Measurements from ENCODE around the gene SOWAHC.

Gene SOWAHC

GRCh38 chr2:109648041-109648527, 33.9 kb downstream of the SOWAHC start:
- DNase-seq, result no peak

DNA sequence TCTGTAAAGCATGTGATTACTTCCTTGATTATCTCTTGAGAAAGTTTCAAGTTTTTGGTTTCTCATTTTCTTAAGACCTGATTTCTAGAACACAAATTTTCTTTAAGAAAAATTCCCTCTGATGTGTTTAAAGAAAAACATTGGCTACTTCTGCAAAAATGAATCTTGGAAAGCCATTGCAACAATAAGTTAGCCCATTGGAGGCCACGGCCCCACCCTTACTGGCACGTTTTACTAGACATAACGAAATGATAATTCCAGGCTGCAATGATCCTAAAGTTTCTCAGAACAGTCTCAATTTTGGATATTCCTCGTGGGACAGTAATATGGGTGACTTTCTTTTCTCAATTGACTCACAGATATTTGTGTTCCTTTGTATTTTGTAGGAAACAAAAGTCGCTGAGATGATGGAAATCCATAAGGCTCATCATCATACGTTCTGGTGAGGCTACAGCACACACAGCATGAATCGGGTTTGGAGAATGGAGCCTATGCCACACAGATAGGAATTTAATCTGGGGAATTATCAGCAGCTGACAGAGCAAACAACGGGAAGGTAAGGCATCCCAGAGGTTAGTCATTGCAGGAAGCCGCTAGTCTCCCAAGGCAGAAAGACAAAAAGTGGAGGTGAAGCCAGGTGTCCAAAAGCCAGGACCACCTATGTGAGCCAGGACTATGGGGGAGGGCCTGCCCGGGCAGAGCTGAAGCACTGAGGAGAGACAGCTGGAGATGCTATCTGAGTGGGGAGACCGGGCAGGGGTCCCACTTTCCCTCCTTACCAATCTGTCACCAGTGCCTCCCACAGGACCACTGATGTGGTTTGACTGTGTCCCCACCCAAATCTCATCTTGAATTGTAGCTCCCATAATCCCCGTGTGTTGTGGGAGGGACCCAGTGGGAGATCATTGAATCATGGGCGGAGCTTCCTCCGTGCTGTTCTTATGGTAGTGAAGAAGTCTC, 35.9 kb downstream of the SOWAHC start:
- no peak for DNase-seq

DNA sequence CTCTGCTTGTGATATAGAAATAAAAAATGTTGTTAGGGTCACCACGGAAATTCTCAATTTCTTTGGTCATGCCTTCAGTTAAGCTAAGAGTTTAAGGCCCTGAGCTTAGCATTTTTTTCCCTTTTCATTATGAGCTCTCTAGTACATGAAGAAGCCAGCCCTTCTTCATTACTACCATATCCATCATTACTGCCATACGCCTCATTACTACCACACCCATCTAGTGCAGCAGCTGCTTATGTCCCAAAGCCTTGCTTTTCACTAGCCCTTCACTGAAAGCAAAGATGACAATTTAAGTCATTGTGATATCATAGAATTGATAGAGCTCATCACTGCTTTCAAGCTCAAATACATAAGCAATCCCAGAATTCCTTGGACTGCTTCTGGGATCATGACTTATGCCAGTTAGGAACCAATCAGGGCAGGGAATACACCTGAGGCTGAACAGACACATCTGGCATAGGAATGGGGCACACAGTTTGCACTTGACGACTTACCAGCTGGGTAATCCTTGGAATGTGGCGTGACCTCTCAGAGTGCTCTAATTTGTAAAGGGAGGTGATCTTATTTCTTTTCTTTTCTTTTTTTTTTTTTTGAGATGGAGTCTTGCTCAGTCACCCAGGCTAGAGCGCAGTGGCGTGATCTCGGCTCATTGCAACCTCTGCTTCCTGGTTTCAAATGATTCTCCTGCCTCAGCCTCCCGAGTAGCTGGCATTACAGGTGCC, 40.3 kb downstream of the SOWAHC start:
- DNase-seq, result no peak

DNA sequence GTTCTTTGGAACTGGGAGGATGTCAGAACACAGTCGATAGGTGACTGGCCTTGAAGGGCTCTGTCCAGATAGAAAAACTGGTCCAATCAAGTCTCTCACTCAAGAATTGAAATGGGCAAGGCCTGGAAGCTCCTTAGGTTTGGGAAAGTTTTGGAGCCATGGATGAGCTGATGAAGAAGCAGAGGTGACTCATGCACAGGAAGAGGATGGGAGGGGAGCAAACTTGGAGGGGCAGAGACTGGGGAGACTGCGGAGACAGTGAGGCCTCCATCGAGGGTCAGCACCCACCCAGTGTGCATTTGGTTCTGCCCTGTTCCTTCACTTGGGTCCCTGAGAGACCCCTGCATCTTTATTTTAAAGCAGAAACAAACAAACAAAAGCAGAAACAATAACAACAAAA, 41.1 kb downstream of the SOWAHC start:
- DNase-seq, result no peak

DNA sequence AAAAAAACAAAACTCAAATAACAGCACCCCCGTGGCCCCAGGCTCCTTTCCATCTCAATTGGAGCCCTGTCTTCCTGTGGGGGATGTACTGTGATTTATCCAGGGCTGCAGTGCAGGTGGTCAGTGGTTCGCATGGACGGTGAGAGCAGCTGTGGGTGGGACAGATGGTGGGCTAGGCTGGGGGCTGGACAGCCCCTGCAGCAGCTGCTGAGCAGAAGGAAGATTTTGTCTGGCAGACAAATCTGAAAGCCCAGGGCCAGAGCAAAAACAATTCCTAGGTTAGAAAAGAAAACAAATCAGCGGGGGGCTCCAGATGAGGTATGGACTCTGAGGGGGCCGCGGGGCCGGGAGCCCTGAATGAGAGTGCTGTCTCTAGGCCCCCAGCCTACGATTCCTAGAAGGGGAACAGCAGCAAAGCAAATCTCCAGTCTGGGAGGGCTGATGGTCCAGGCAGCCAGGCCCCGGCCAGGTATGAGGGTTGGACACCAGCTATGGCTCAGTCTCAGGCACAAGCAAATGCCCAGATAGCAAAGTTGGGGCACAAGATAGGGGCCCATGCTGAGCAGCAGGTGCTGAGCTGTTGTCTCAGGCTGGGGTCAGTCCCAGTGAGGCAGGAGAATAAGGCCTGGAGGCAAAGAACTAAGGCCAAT, 45.4 kb downstream of the SOWAHC start:
- no peak for DNase-seq

DNA sequence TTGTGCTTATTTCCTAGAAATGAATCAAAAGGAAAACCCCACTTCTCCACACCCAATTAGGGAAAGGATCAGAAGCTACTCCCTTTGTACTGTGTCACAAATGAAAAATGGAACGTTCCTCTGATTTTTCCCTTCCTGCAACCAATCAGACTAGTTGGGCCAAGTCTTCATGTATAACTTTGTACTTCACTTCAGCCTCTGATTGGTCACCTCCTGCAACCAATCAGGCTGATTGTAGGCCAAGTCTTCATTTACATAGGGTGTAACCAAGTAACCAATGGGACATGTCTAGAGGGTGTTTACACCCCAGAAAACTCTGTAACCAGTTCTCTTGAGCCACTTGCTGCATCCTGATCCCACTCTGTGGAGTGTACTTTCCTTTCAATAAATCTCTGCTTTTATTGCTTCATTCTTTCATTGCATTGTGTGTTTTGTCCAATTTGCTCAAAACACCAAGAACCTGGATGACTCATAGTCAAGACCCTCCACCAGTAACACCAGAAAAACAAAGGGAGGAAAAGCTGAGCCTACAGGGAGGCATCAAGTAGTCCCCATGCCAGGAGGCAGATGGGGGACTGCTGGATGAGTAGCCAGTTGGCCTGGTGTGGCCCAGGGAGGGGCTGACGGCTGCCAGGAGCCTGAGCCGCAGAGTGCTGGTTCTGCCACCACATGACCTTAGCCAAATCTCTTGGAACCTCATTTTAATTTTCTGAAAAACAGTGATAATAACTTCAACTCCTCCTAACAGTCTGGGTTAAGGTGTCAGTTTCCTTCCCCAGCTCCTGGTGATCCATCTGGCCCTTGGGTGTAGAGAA, 46.1 kb downstream of the SOWAHC start:
- DNase-seq, result no peak

DNA sequence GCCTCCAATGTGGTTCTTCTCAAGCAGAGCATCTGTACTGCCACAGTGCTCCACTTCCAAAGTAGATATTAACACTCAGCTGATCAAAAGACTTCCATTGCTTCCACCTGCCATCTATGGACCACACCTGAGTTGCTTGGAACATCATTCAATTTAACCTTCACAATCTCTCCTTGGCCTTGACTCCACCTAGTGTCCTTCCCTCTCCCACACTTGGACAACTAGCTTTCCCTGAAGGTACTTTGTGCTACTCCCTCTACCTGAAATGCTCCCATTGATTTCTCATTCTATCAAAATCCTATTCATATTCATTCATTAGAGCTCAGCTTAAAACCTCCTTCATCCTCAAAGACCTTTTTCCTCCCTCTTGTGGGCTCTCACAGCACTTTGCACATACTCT, 48.7 kb downstream of the SOWAHC start:
- no peak for DNase-seq

GRCh38 chr2:109663721-109664120, 49.6 kb downstream of the SOWAHC start:
- no peak for DNase-seq

DNA sequence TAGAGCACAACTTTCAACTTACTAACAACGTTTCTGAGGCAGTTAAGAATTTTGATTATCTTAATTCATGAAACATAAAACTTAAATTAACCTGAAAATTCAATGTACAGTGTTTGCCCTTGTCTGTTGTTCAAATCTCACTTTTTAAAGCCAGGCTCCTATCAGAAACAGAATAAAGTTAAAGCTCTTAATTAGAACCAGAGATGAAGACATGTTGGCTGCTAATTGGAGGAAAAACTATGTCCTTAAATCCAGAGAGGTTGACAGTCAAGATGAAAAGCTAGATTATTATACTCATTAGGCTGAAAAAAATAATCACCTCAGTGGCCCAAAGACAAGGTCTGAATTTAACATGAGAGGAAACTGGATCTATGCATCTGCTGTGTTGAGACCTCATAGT, 52.3 kb downstream of the SOWAHC start:
- no peak for DNase-seq

All from RPMI8226 (cell line).